GM21619 (cell line): ENCODE data around the gene PCDH10.

Experiments used
- ATAC-seq: cut with Tn5 transposase; IDR thresholded peaks from one replicate; pipeline ENCODE4 v1.9.1; 2021; ENCODE audit not compliant: unreplicated experiment

PCDH10 gene

DNA sequence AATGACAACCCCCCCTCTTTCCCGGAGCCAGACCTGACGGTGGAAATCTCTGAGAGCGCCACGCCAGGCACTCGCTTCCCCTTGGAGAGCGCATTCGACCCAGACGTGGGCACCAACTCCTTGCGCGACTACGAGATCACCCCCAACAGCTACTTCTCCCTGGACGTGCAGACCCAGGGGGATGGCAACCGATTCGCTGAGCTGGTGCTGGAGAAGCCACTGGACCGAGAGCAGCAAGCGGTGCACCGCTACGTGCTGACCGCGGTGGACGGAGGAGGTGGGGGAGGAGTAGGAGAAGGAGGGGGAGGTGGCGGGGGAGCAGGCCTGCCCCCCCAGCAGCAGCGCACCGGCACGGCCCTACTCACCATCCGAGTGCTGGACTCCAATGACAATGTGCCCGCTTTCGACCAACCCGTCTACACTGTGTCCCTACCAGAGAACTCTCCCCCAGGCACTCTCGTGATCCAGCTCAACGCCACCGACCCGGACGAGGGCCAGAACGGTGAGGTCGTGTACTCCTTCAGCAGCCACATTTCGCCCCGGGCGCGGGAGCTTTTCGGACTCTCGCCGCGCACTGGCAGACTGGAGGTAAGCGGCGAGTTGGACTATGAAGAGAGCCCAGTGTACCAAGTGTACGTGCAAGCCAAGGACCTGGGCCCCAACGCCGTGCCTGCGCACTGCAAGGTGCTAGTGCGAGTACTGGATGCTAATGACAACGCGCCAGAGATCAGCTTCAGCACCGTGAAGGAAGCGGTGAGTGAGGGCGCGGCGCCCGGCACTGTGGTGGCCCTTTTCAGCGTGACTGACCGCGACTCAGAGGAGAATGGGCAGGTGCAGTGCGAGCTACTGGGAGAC, 1.6 kb downstream of the PCDH10 start:
- ATAC-seq: no peak

DNA sequence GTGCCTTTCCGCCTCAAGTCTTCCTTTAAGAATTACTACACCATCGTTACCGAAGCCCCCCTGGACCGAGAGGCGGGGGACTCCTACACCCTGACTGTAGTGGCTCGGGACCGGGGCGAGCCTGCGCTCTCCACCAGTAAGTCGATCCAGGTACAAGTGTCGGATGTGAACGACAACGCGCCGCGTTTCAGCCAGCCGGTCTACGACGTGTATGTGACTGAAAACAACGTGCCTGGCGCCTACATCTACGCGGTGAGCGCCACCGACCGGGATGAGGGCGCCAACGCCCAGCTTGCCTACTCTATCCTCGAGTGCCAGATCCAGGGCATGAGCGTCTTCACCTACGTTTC, 2.2 kb downstream of the PCDH10 start:
- ATAC-seq: no peak

DNA sequence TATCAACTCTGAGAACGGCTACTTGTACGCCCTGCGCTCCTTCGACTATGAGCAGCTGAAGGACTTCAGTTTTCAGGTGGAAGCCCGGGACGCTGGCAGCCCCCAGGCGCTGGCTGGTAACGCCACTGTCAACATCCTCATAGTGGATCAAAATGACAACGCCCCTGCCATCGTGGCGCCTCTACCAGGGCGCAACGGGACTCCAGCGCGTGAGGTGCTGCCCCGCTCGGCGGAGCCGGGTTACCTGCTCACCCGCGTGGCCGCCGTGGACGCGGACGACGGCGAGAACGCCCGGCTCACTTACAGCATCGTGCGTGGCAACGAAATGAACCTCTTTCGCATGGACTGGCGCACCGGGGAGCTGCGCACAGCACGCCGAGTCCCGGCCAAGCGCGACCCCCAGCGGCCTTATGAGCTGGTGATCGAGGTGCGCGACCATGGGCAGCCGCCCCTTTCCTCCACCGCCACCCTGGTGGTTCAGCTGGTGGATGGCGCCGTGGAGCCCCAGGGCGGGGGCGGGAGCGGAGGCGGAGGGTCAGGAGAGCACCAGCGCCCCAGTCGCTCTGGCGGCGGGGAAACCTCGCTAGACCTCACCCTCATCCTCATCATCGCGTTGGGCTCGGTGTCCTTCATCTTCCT, 2.7 kb downstream of the PCDH10 start:
- no peak for ATAC-seq

DNA sequence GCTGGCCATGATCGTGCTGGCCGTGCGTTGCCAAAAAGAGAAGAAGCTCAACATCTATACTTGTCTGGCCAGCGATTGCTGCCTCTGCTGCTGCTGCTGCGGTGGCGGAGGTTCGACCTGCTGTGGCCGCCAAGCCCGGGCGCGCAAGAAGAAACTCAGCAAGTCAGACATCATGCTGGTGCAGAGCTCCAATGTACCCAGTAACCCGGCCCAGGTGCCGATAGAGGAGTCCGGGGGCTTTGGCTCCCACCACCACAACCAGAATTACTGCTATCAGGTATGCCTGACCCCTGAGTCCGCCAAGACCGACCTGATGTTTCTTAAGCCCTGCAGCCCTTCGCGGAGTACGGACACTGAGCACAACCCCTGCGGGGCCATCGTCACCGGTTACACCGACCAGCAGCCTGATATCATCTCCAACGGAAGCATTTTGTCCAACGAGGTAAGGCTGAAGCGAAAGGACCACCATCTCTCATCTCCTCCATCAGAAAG, 3.3 kb downstream of the PCDH10 start:
- no peak for ATAC-seq

DNA sequence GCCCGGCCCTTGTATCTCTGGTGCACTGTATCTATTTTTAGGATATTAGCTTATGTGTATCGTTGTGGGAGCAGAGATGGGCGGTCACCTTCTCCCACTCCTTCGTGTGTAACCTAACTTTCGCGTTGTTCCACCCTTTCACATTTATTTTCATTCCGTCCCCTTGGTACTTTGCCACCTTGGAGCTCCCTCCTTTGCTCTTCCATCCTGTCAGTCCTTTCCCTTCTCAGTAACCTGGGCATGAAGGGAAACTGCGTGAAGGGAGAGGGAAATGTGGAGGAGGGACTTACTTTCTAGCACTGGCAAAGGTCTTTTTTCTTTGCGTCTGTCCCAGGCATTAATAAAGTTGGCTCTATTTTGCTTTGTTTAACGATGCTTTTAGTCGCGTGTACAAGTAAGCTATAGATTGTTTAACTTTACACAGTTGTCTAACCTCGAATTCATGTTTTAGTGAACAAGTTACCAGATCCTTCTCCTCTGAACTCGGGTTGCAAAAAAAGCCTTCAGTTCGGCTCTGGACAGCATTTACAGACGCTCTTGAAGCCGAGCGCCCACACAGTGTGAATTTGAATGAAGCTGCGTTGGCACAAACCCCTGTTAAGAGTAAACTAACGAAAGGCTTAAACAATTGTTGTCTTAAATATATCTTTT, 3.9 kb downstream of the PCDH10 start:
- no peak for ATAC-seq

DNA sequence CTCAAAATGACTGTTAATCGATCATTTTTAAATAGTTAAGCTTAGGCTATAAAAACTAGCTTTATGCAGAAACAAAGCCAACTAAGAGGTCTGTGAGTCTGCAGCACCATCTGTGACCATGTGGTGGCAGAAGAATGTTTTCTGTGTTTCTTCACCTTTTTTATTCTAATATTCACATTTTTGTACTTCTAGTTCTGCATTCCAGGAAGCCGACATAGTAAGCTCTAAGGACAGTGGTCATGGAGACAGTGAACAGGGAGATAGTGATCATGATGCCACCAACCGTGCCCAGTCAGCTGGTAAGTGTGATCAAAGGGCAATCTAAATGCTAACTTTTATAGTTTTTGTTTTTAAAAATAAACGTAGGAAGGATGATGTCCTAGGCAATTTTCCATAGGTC, 5.6 kb downstream of the PCDH10 start:
- ATAC-seq: no peak

DNA sequence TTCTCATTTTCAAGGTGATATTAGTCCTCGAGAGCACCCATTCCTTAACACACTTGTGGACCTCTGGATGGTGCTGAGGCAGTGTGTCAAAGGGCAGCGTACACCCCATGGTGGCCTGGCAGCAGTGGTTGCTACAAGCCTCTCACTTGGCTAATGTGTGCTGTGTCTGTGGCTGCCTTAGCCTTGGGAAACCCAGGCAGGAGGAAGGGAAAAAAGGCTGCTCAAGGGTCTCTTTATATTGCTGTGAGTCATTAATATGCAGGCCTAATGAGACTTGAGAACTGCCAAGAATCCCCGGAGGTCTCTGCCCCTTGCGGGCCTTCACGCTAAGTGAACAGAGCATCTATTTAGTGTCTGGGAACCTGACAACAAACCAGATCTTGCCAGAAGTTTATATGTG, 7.0 kb downstream of the PCDH10 start:
- no peak for ATAC-seq

DNA sequence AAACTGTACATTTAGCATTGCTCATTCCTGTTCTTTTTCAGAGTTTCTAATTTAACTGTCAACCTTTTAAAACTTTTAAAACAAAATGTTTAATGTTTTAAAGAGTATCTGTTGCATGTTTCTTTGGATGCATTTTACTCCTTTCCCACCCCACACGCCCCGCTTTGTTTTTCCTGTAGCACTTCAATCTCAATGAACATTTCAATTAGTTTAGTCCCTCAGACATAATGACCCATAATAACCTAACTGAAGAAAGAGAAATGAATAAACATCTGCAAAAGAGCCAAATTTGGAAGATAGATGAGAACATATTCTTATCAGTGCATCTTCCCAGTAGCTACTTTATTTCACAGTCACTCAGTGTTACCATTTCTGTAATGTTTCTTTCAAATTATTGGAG, 7.5 kb downstream of the PCDH10 start:
- no peak for ATAC-seq

DNA sequence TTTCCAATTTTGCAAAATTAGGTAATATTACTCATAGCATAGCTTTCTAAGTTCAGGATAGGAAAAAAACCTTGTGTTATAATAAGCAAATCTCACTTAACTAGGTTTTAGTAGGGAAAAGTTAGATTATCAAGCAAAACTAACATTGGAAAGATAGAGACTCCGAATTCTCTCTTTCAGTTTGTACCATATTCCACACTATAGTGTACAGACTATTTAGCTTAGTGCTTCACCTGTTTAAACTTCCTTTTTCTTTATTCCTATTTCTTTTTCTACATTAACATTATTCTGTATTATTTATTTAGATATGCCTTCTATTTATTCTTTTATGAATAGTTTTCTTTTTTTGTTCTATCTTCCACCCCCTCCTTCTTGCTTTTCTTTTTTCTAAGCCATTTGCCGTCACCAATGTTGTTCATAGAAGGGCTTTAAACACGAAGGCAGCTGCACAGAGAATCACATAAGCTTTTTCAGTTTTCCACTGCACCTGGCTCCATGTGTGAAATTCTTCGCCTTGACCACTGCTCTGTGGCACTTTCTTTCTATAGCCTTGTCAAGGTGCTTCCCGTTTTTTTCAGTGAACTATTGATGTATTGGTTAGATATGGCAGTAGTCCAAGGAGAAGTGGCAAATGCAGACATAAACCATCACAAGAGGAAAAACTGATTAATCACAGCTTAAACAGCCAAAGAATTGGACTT, 8.5 kb downstream of the PCDH10 start:
- no peak for ATAC-seq

DNA sequence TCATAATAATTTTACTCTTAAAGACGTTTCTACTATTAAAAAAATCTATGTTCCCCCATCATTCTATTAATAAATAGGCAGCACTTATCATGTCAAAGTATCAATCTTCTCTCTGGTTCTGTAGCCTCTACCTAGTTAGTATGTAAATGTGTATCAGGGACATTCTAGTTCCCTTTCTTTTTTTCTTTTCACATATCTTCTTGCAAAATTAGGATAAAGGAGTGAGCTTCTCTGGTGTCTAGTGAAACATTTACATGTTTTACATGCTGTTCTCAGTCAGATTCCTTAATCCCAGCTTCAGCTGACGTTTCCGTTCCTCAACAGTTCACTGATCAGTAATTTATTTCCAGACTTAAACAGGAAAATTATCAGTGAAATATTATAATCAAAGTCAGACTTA, 11.8 kb downstream of the PCDH10 start:
- ATAC-seq: no peak

DNA sequence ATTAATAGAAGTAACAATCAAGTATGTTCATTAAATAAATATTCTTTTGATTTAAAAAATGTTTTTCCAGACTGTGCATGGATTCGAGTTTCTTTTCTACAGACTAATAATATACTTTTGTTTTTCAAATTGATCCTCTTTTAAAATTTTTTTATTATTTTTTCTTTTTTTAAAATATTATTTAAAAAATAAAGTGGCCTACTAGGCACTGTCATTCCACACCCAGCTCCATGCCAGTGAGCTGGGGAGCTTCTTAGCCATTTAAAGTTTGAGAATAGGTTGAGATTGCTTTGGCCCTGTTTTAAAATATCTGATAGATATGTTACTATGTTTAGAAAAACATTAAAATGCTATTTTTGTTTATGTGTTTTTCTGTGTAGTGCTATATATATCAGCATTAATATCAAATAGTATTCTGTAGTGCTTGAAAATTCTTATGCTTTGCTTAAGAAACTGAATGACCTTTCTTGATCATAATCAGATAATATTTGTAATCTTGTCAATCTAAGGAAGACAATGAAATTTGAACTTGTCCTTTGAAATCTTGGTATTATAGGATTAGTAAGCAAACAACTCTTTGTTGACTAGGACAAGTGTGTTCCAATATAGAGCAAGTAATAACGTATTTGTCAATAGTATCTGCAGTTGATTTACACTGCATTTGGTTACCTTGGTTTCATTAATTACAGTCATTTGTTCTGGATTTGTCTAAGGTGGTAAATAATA, 12.6 kb downstream of the PCDH10 start:
- ATAC-seq: no peak

DNA sequence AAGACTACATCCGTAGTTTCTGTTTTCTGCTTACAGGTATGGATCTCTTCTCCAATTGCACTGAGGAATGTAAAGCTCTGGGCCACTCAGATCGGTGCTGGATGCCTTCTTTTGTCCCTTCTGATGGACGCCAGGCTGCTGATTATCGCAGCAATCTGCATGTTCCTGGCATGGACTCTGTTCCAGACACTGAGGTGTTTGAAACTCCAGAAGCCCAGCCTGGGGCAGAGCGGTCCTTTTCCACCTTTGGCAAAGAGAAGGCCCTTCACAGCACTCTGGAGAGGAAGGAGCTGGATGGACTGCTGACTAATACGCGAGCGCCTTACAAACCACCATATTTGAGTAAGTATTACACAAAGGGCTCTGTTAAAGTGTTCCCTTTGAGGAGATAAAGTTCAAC, 13.8 kb downstream of the PCDH10 start:
- no peak for ATAC-seq

DNA sequence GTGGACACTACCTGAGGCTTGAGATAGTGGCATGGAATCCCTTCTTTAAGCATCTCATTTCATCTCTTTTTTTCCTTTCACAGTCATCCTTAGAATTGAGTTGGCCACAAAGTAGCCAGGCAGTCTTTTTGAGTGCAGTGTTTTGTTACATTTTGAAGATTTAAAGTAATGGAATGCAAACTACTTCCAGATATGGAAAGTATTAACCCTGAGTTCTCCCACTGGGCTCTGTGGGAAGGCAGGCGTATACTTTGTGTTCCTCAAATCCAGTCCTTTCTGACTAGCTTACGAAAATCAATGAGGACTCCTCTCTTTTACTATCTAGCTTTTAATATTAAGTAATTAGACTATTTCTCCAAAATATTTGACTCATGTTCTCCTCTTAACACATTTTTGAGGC, 29.9 kb downstream of the PCDH10 start:
- ATAC-seq: no peak

DNA sequence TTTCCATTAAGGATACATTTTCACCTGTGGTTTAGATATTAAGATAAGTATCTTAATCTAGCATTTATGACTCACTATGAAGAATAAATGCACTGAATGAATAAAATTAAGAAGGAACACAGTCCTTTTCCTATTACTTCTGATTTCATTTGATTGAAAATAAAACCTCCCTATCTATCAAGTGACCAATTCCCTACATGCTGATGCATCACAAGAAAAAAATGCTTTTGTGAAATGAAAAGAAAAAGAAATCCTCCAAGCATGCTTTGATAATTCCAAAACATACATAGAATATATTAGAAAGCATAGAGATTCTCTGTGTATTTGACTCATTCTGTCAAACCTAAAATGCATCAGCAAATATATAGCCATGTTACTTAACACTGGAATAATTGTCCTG, 37.1 kb downstream of the PCDH10 start:
- ATAC-seq: no peak

DNA sequence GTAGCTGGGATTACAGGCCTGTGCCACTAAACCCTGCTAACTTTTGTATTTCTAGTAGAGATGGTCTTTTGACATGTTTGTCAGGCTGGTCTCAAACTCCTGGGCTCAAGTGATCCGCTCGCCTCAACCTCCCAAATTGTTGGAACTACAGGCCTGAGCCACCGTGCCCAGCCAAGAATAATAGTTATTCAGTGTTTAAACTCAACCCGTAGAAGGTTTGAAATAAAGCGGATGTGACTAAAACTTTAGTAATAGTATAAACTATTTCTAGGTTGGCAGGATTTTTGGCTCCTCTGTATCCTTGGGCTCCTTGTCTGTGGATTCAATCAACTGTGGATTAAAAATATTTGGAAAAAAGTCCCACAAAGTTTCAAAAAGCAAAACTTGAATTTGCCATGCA, 37.8 kb downstream of the PCDH10 start:
- no peak for ATAC-seq

DNA sequence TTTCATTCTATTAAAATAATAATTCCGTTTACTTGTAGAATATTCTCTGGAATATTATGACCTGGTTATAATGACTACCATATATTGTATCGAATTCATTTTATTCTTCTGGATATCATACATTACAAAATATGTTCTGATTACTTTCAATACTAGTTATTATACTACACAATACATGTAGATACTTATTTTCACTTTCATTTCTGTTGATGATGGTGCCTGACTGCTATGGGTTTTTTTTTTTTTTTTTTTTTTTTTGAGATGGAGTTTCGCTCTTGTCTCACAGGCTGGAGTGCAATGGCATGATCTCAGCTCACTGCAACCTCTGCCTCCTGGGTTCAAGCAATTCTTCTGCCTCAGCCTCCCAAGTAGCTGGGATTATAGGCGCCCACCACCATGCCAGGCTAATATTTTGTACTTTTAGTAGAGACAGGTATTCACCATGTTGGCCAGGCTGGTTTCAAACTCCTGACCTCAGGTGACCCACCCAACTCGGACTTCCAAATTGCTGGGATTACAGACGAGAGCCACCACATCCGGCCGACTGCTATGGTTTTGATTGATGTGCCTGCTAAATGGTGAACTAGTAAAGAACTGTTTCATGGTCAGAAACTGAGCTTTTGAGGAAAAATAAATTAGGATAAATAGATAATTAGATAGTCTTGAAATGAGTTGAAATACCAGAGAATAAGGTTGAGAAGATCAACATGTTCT, 39.5 kb downstream of the PCDH10 start:
- no peak for ATAC-seq

DNA sequence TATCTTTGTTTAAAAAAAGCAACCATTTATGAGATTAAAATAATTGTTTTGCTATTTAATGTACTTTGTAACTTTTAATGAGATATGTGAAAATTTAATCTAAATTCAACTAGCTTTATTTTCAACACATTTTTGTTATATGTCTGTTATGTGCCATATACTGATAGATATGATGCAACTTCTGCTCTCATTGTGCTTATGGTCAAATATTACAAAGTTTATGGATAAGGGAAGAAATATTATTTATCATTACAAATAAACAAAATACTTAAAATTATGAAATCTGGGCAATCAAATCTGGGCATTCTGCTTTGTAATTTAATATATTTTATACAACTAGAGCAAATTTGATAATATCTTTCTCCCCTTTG, 40.0 kb downstream of the PCDH10 start:
- ATAC-seq: no peak

DNA sequence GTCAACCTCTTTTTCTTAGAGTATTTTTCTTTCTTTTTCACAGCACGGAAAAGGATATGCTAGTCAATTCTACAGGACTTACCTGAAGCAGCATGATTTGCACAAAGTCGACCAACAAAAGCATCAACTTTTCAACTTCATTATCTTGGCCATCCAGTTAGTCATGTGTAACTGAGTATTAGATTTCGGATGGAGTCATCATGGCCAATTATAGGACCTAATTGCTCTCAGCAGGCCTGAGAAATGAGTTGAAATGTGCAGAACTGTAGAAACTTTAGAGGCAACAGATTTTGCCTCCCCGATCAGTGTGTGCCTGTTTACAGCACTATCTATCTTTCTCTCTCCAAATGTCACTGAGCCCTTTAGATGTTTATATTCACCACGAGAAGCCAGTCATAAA, 41.0 kb downstream of the PCDH10 start:
- no peak for ATAC-seq

DNA sequence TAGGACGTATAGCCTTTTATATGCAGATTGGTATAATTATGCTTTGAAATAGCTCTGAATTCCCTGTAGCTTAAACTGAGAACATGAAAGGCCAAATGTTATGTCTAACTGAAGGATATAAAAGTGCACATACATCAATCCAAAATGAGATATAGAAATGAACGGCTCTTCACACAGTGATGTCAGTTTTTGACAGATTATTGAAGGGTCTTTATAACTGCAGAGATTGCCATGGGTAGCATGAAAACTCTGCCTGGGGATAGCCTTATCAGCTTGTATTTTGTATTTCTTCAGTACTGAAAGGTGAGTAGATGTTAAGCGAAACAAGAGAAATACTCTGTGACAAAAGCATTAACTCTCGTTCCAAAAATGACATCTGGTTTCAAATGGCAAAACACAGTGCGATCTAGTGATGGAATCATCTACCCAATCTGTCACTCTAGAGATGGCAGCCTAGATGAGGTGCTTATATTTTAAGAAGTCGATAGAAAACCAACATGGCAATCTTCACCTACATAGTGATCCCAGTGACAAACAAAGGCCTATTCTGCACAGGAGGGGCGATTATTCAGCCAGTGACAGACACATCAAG, 59.7 kb downstream of the PCDH10 start:
- no peak for ATAC-seq

DNA sequence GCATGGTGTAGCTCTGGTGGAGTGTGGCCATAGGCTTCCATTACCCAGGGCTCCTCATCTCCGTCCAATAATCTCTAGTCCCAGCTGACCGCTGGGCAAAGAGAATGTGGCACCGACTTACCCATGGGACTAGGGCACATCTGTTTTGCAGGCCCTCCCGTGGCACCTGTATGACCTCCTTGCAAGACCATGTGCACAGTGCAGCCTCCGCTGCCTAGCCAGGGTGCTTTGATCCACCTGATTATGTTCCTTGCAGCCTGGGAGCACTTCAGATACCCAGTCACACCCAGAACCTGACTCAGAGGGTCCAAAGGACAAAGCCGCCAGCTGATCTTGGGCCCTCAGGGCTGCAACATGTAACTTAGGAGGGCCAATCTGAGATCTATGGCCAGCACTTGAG, 84.8 kb downstream of the PCDH10 start:
- no peak for ATAC-seq
